ENCODE data around the gene ZPR1.
"Not testable (repeated sequence)": the region's sequence is repeated elsewhere in the genome, so short reads cannot be mapped to it uniquely, and the experiment has no call there.

ZPR1 gene

DNA sequence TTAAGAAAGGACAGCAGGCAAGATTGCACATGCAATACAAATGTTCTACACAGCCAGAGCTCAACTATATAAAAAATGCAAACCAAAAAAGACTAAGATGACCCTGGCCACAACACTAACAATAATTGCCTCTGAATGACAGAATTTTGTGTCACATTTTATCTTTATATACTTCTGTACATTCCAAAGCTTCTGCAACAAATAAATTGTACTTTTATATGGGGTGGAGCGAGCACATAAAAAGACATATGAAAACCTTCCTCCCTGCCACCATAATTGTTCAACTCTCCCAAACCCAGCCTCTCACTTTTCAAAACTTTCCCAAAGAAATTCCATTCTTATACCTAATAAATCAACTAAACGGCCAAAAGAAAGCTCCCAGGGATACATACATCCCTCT is 25.7 kb downstream of the ZPR1 start:
- no peak for DNase-seq (ENCODE audit: low read depth, low spot score)

DNA sequence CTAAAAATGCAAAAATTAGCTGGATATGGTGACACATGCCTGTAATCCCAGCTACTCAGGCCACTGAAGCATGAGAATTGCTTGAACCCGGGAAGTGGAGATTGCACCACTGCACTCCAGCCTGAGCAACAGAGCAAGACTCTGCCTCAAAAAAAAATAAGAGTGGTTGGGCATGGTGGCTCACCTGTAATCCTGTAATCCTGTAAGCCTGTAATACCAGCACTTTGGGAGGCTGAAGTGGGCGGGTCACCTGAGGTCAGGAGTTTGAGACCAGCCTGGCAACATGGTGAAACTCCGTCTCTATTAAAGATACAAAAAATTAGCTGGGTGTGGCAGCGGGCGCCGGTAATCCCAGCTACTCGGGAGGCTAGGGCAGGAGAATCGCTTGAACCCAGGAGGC is 31.8 kb downstream of the ZPR1 start:
- not testable (repeated sequence) for DNase-seq (ENCODE audit: low read depth, low spot score)

DNA sequence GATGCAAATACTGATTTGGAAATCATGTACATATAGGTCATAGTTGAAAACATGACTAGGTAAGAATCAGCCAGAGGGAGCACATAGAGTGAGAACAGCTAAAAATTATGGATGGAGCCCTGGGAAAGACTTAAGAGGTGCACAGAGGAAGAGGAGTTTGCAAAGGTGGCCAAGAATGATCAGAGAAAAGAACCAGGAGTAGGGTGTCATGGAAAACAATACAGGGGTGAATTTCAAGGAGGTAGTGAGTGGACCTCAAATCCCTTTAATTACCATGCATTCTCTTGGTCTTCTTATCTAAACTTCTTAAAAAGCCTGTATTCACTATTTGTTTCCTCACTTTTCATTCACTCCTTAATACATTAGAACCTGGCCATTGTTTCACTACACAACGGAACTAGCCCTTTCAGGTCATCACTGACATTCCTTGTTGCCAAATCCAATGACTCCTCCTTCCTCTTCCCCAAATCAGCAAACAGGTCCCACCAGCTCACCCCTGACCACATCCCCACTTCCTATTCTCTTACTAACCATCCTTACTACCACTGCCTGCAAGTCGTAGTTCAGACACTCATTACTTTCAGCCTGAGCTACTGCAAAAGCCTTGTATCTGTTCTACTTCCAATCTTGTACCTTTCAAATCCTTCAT is 37.6 kb downstream of the ZPR1 start:
- no peak for DNase-seq (ENCODE audit: low read depth, low spot score)

DNA sequence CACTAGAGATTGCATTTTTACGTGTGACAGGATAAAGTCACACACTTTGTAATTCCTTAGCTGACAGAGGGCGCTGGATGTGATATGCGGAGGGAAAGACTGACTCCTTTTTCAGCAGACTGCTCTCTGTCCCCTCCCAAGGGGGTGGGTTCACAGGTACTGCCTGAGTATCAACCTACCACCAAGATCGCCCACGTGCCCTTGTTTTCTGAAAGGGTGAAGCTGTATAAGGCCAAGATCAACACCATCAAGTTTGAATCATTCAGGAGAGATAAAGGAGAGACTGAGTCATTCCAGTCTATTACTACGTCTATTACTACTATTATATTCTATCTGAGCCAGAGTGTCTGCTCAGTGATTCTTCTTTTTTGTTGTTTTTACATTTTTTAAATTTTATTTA is 45.7 kb downstream of the ZPR1 start:
- DNase-seq (ENCODE audit: low read depth, low spot score): no peak

DNA sequence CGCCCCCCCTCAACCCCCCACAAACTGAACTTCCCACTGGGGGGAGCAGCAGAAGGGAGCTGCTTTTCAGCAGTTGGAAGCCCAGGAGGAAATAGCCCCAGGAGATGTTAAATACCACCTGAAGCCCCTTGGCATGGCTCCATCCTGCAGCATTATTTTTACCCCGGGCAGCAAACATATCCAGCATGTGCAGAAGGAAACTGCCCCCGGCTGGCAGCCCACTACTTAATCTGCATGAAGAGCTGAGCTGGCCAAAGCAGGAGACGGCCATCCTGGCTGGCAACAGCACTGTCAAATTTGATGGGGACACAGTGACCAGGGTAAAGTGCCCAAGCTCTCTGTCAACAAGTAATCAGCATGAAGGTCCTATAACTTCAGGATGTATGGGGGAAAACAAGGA is 47.1 kb downstream of the ZPR1 start:
- DNase-seq (ENCODE audit: low read depth, low spot score): no peak

DNA sequence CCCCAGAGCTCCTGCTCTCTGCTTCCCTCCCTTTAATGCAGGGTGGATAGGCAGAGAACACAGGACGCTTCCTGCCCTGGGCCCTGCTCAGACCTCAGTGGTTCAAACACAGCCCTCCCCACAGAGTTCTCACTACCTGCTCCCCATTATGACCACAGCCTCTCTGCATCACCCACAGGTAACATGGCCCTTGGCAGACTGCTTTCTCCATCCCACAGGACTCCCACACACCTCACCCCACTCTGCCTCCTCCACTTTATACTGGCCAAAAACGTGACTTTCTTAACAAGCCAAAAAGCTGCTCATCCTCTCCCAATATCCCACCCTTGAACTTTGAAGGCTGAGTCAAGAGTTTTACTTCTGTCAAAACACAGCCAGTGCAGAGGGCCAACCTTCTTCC is 48.8 kb downstream of the ZPR1 start:
- no peak for DNase-seq (ENCODE audit: low read depth, low spot score)

DNA sequence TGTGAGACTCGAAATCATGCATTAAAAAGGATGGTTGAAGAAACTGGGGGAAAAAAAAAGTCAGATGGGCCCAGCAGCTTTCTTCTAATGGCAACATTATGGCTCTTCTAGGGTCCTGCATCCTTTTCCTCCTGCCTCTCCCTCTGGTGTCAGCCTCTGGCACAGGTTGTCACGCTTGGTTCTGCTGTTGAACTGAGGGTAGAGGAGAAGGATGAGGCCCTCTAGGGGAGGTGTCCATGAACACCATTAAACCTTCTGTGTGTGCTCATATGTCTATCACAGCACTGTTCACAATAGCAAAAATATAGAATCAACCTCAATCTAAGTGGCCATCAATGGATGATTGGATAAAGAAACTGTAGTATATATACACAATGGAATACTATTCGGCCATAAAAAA is 51.1 kb downstream of the ZPR1 start:
- no peak for DNase-seq (ENCODE audit: low read depth, low spot score)

DNA sequence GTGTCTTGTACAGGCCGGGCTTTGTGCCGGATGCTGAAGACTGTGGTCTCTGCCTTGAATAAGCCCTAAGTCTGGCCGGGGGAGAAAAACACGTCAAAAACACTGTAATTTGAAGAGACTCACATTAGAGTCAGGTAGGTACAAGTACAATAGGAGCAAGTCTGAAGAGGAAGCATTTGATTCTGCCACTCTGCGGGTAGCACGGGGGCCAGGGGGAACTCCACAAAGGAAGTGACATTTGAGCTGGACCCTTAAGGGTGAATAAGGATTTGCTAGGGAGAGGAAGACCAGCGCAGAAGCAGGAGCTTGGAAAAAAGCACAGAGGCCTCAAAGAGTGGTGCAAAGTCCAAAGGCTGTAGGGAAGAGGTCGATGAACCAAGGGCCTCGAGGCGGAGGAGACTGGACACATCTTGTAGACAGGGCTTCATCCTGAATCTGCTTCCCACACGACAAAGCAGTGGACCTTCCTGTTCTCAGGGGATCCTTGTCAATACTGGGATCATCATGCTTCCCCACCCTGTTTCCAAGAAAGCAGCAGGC is 53.8 kb downstream of the ZPR1 start:
- no peak for DNase-seq (ENCODE audit: low read depth, low spot score)

DNA sequence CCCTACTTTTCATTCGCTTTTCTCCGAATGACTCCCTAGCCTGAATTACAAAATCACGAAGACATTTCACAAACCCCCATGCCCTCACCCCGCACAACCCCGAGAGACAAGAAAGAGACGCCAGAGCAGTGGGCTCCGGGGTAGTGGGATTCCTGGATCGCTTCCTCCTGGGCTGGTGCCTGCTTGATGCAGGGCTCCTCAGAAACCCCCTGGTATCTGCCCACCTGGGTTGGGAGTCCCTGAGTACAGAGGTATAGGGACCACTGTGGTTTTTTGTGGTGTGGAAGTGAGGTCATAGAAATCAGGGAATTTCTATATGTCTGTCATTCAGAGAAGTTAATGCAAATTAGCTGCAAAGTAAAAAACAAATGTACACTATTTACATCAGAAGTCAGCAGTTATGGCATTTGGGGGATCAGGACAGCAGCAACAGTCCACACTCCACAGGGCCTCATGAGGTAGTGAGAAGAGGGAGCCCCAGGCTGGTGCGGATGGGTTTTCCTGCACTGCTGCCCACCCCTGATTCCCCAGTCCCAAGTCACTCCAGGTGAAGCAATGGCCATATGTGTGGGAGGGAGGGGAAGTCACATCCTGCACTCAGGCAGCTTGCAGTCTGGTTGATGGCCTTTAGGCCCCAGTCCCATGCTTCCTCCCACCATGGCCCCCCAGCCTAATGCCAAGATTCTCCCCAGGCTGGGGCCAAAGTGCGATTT is 54.6 kb downstream of the ZPR1 start:
- DNase-seq (ENCODE audit: low read depth, low spot score): no peak

DNA sequence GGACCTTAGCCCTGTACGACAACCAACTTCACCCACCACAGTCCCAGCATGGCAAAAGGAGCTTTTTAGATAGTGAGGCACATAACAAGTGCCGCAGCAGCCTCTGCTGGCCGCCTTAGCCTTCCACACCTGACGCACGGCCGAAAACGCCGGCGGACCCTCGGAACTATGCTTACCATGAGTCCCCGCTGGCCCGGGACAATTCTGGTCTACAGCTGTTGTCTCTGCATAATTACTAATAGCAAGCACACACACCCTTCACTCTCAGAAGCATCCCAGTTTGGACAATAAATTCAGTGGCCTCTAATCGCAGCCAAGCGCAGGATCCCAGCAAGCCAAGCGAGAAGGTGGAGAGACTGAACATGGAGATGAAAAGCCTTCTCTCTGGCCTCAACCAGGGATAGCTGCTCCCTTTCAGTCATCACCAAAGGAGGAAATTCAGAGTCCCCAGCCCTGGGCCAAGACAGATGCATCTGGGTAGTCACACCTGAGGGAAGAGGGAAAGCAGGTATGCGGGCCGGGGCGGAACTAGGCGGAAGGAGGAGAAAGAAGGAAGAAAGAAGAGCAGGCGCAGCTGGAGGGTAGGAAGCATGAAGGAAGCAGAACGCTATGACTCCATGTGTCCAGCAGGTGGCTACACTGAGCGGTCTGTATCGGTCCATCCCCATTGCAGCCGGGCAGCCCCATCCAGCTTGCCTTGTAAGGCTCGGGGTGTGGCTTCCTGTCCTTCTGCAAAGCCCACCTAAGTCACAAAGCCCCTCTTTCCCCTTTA is 55.4 kb downstream of the ZPR1 start:
- DNase-seq (ENCODE audit: low read depth, low spot score): no peak

DNA sequence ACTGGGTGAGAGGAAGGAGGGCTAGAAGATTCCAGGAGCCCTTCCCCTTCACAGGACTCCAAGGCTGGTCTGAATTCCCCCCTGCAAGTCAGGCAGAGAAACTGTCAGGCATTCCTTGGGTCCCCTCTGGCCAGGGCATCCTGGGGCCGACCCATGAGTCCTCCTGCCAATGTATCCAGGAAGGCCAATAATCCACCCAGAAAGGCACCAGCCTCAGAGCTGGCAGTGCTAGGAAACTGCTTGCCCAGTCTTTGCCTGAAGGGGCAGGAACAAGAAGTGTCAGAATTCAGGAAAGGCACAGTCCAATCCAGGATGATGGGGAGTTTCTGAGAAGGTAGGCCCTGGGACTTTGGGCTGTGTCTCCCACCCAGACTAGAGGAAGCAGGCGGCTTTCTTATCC is 56.0 kb downstream of the ZPR1 start:
- DNase-seq (ENCODE audit: low read depth, low spot score): no peak

DNA sequence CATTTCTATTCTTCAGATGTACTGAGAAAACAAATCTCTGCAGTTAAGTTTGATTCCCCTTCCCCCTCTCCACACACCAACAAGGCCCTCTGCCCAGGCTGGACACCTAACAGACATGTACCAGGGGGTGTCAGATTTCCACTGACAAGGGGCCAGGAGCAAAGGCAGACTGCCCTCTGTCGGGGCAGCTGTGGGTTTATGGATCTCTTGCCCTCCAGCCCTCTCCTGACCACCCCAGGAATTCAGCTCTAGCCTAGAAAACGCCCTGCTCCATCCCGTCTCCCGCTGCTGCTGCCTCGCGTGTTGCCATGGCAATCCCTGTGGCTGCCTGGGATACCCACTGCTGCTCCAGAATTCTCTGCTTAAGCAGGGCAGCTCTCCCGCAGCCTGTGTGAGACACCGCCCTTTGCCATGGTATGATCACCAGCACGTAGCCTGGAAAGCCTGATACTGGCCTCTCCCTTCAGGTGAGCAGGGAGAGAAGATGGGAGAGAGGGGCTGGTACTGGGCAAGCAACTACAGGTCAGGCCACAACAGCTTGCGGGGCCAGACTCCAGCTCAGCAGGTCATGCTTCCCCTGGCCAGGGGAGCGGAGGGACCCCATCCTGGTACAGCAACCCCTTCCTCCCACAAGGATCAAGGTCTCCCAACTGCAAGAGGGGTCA is 56.6 kb downstream of the ZPR1 start:
- no peak for DNase-seq (ENCODE audit: low read depth, low spot score)

DNA sequence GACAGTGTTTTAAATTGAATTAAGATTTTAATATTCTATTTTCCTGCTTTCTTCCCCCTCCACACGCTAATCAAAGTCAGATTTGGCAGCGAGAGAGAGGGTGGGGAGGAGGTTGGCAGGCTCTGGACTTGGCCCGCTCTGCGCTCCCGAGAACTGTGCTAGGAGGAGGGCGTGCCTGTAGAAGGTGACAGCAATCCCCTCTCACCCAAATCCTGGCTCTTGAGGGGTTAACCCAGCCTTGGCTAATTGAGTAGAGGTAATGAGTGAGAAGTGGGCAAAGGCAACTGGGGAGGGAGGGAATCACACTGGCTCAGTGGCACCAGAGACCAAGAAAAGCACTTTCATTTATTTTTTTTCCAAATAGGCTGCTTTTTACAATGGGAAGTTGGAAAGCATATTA is 57.2 kb downstream of the ZPR1 start:
- DNase-seq (ENCODE audit: low read depth, low spot score): no peak

DNA sequence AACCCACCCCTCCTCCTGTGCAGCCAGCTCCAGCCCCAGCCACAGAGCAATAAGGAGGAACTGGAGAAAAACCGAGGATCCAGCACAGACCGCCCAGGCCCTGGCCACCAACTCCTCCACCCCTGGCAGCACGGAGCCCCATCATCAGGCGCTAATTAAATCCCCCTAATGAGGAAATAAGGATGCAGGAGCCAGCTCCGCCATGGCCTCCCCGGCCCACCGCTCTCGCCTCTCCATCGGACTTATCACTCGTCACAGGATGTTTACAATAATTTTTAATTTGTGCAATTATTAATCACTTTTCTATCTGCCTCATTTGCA is 57.6 kb downstream of the ZPR1 start:
- no peak for DNase-seq (ENCODE audit: low read depth, low spot score)

DNA sequence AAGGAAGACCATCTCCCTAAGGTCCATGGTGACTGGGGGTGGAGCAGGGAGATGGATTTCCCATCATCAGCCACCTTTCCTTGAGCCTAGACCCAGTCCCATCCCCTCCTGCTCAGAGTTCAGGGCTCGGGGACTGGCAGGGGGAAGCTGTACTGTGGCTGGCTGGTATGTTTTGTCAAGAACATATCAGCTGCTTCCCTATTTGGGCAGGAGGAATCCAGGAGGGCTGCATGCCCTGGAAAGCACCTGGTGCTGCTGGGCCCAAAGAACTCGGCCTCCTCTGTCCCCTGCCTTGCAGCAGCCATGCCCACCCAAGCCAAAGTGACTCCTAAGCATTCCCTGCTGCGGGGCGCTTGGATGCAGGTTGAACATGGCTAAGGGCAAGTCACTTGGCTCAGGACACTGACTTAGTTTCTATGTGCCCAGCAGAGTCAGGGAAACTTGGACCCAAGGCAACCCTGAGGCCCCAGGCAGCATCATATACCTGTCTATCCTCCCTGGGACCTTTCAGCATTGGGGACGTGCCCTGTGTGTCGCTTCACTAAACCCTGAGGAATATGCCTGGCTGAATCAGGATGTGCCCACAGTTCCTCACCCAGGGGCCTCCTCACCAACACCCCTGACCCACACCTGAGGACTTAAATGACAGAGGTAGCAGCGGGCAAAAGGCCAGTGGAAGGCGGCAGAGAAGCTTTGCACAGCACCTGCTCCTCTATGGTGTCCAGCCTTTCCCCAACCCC is 58.2 kb downstream of the ZPR1 start:
- DNase-seq (ENCODE audit: low read depth, low spot score): no peak

DNA sequence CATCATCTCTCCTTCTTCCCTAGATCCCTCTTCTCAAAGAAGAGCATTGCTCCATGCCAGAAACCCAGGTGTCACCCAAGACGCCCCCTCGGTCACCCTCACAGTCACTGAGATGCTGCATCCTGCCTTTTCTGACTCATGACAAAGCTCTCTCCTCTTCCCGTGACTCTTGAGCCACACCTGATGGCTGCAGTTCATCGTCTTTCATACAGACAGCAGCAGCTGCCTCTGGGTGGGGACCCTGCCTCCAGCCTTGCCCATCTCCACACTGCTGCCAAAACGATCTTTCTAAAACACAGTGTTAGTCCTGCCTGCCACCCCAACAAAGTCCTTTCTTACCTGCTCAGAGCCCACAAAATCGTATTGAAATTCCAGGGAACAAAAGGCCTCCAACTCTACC is 59.8 kb downstream of the ZPR1 start:
- DNase-seq (ENCODE audit: low read depth, low spot score): no peak

DNA sequence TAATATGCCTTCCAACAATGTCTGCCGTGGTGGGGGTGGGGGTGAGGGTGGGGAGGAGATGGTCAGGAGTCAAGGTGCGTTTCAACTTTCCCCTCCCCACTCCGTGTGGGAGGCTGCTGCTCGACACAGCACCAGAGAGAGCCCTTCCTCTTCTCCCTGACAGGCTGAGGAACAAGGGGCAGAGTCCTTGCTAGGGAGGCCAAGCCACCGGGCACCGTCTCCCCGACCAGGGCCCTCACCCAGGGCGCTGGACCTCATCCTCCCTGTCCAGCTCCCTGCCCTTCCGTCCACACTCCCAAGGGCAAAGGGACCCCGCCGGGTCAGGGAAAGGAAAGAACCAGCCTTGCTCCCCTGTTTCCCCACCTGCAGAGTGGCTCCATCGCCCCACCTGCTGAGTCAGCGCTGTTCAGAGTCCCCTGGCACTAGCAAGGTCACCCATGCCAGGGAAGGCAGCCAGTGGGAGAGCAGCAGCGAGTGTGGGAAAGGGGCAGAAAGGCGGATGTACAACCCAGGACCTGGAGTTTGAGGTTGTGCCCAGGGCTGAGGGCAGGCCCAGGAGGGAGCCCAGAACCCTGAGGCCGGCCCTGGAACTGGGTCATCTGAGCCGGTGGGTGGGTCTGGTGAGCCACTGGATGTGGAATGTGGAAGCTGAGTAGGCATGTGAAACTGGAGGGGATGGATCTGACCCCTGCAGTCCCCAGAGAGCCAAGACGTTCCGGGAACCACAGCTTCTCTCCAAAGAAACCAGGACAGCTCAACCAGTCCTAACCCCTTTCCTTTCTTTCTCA is 62.2 kb downstream of the ZPR1 start:
- no peak for DNase-seq (ENCODE audit: low read depth, low spot score)

DNA sequence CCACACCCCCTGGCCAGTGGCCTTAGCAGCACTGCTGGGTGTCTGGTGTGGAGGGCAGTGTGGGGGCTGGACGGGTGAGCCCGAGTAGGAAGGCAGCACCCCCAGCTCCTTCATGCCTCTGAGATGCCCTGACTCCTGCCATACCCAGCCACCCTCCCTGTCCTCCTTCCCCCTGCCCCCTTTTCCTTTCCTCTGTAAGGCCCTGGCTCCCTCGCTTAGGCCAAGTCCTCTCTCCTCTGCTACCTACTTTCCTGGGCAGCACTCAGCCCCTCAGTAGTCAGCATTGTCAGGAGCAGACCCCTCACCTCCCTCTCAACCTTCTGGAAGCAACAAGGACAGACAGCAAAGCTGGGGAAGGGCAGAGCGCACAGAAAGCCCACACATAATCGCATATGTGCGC is 63.0 kb downstream of the ZPR1 start:
- no peak for DNase-seq (ENCODE audit: low read depth, low spot score)

All from activated CD4-positive, CD25-positive, alpha-beta regulatory T cell treated with anti-CD3 and anti-CD28 coated beads, Interleukin-2, amount 50 U/mL, for 16 hours (primary cell).